HepG2 (cell line): ENCODE data around the gene LIME1. TPM values are rescaled to one million over a fixed set of nuclear protein-coding genes. Genes with fewer than 3 reads are reported as not detected.

Source experiments
- DNMT1 ChIP-seq: sonication (generic); formaldehyde crosslinking; IDR thresholded peaks from 2 replicates; pipeline ENCODE4 v1.5.1; 2020; ENCODE audit warnings: mild to moderate bottlenecking, missing genetic modification reagents
- KLF12 ChIP-seq: sonication (generic); formaldehyde crosslinking; IDR thresholded peaks from 2 replicates; pipeline ENCODE4 v1.4.0; 2020; ENCODE audit warnings: missing genetic modification reagents, borderline replicate concordance
- MED1 ChIP-seq: sonication (generic); formaldehyde crosslinking; IDR thresholded peaks from 2 replicates; pipeline ENCODE4 v1.4.0; 2020; ENCODE audit warnings: missing genetic modification reagents
- MIER3 ChIP-seq: IDR thresholded peaks from 2 replicates; pipeline ENCODE4 v1.6.1; 2016; ENCODE audit warnings: missing compliant biosample characterization, borderline replicate concordance
- NR2F1 ChIP-seq, 2 experiments: fragments of 450-650 bp in 1 of 2; formaldehyde crosslinking in 1 of 2; IDR thresholded peaks; 2 replicates each; pipeline versions ENCODE4 v1.5.0 to v1.6.1; 2016 to 2020; ENCODE audit warnings: mild to moderate bottlenecking in 1 of 2, missing compliant biosample characterization in 1 of 2, missing genetic modification reagents in 1 of 2, moderate library complexity in 1 of 2
- TRIM24 ChIP-seq: sonication (generic); formaldehyde crosslinking; IDR thresholded peaks from 2 replicates; pipeline ENCODE4 v1.8.0; 2022; ENCODE audit warnings: mild to moderate bottlenecking, missing genetic modification reagents
- ZNF3 ChIP-seq: IDR thresholded peaks from 2 replicates; pipeline ENCODE4 v1.7.0; 2017; ENCODE audit warnings: inconsistent platforms
- ZNF354B ChIP-seq: sonication (generic); formaldehyde crosslinking; IDR thresholded peaks from 2 replicates; pipeline ENCODE4 v1.8.0; 2022; ENCODE audit warnings: mild to moderate bottlenecking, missing genetic modification reagents
- ZNF484 ChIP-seq: sonication (generic); formaldehyde crosslinking; IDR thresholded peaks from 2 replicates; pipeline ENCODE4 v1.5.1; 2020; ENCODE audit warnings: mild to moderate bottlenecking, low read depth, missing genetic modification reagents, borderline replicate concordance
- ZNF577 ChIP-seq: sonication (generic); formaldehyde crosslinking; IDR thresholded peaks from 2 replicates; pipeline ENCODE4 v1.4.0; 2020; ENCODE audit warnings: mild to moderate bottlenecking, low read depth, missing genetic modification reagents, borderline replicate concordance
- ZNF749 ChIP-seq: sonication (generic); formaldehyde crosslinking; IDR thresholded peaks from 2 replicates; pipeline ENCODE4 v1.8.0; 2022; ENCODE audit warnings: mild to moderate bottlenecking, missing genetic modification reagents, moderate library complexity, borderline replicate concordance
- ZSCAN25 ChIP-seq: sonication (generic); formaldehyde crosslinking; IDR thresholded peaks from 2 replicates; pipeline ENCODE4 v1.8.0; 2022; ENCODE audit warnings: mild to moderate bottlenecking, missing genetic modification reagents
- polyA plus RNA-seq, 8 experiments: library from polyadenylated mRNA; depleted of rRNA in 3 of 8; stranded (reverse) in 7 of 8; unstranded in 1 of 8; fragments of >200 nt; fragmentation: Illumina TruSeq in 4 of 8; extraction: Trizol in 4 of 8; gene quantifications; 2 replicates each; pipeline versions ENCODE4 v1.2.1 to v1.2.3, GENCODE V29; 2011 to 2016; ENCODE audit warnings: low read depth in 4 of 8, missing spikeins in 1 of 8, mixed read lengths in 1 of 8; ENCODE audit not compliant: insufficient read depth in 1 of 8
- total RNA-seq, 5 experiments: library from RNA; depleted of rRNA; stranded (reverse); fragments of >200 nt; fragmentation: Illumina TruSeq; extraction: Trizol; gene quantifications; 2 replicates each; pipeline ENCODE4 v1.2.3, GENCODE V29; 2016; ENCODE audit warnings: low read depth in 1 of 5
- TF ChIP-seq, protein P1 (sequence below), 2 experiments: sonication (generic) in 1 of 2; formaldehyde crosslinking in 1 of 2; IDR thresholded peaks; 2 replicates each; pipeline versions ENCODE4 v1.6.1 to v1.9.0; 2014 to 2022; ENCODE audit warnings: antibody characterized with exemption in 1 of 2, borderline replicate concordance in 1 of 2, inconsistent platforms in 1 of 2, low read depth in 1 of 2, missing genetic modification reagents in 1 of 2
- TF ChIP-seq, protein P2 (sequence below): sonication (generic); formaldehyde crosslinking; IDR thresholded peaks from 2 replicates; pipeline ENCODE4 v1.4.0; 2020; ENCODE audit warnings: missing genetic modification reagents, borderline replicate concordance
- TF ChIP-seq, protein P3 (sequence below): fragments of 450-650 bp; IDR thresholded peaks from 2 replicates; pipeline ENCODE4 v1.6.1; 2016
- TF ChIP-seq, protein P4 (sequence below): IDR thresholded peaks from 2 replicates; pipeline ENCODE4 v1.6.1; 2016; ENCODE audit warnings: low read depth, borderline replicate concordance
- TF ChIP-seq, protein P5 (sequence below): sonication (generic); formaldehyde crosslinking; IDR thresholded peaks from 2 replicates; pipeline ENCODE4 v1.5.0; 2020; ENCODE audit warnings: missing genetic modification reagents, mild to moderate bottlenecking, borderline replicate concordance

Gene LIME1
- total and polyA plus RNA-seq, 2 of the 13 experiments (the other 11 are each of a cell fraction or from before 2014, with no cell fraction given): 13.0 to 61.5 TPM

DNA sequence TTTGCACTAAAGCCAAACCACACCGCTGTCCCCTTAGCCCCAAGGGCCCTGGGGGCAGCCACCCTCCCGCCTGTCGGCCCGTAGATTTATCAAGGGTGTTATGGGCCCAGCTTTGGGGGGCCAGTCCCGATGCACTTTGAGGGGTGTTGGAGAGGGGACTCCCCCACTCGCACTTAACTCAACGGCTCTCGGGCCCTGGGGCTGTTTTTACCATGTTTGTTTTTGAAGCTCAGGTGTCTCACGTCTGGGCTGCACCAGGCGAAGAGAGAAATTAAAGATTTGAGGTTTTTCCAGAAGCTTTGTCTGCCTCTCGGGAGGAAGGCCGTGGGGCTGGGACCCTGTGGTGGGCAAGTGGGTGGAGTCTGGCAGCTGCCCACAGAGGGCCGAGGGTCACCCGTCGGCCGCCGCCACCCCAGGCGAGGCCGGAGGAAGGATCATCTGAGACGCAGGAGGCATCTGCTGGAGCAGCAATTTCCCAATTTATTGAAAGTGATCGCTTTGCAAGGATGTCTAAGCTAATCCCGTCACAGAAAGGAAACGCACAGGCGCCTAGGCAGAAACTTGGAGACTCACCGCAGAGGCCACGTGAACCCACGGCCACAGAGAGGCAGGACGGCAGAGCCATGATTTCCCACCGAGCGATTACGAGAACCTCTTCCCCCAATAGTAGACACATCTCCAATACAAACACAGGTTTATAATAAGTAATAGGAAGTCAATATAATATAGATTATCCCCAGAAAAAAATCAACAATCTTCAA, 6.9 kb downstream of the LIME1 start (continued):
- TF ChIP-seq ZNF749 (CRISPR knock-in tag) (no peak), ZNF484 (CRISPR knock-in tag) (no peak), MED1 (CRISPR knock-in tag) (no peak), NR2F1 (CRISPR knock-in tag; IDR thresholded peaks at IDR 0.05) (no peak), KLF12 (CRISPR knock-in tag) (no peak; the same call in 1 of the 2 replicates), ZSCAN25 (CRISPR knock-in tag) (no peak), MIER3 (CRISPR knock-in tag) (no peak), ZNF577 (CRISPR knock-in tag) (no peak), ZNF354B (CRISPR knock-in tag) (no peak), ZNF3 (CRISPR knock-in tag) (no peak), TRIM24 (no peak), DNMT1 (CRISPR knock-in tag) (no peak)
- TF ChIP-seq, protein P1, sequence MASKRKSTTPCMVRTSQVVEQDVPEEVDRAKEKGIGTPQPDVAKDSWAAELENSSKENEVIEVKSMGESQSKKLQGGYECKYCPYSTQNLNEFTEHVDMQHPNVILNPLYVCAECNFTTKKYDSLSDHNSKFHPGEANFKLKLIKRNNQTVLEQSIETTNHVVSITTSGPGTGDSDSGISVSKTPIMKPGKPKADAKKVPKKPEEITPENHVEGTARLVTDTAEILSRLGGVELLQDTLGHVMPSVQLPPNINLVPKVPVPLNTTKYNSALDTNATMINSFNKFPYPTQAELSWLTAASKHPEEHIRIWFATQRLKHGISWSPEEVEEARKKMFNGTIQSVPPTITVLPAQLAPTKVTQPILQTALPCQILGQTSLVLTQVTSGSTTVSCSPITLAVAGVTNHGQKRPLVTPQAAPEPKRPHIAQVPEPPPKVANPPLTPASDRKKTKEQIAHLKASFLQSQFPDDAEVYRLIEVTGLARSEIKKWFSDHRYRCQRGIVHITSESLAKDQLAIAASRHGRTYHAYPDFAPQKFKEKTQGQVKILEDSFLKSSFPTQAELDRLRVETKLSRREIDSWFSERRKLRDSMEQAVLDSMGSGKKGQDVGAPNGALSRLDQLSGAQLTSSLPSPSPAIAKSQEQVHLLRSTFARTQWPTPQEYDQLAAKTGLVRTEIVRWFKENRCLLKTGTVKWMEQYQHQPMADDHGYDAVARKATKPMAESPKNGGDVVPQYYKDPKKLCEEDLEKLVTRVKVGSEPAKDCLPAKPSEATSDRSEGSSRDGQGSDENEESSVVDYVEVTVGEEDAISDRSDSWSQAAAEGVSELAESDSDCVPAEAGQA (IDR thresholded peaks at IDR 0.05; ENCODE audit: low read depth): no peak
- TF ChIP-seq, protein P1 (CRISPR knock-in tag; IDR thresholded peaks at IDR 0.05; ENCODE audit: borderline replicate concordance): no peak
- TF ChIP-seq, protein P2, sequence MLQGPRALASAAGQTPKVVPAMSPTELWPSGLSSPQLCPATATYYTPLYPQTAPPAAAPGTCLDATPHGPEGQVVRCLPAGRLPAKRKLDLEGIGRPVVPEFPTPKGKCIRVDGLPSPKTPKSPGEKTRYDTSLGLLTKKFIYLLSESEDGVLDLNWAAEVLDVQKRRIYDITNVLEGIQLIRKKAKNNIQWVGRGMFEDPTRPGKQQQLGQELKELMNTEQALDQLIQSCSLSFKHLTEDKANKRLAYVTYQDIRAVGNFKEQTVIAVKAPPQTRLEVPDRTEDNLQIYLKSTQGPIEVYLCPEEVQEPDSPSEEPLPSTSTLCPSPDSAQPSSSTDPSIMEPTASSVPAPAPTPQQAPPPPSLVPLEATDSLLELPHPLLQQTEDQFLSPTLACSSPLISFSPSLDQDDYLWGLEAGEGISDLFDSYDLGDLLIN (CRISPR knock-in tag): no peak
- TF ChIP-seq, protein P3, sequence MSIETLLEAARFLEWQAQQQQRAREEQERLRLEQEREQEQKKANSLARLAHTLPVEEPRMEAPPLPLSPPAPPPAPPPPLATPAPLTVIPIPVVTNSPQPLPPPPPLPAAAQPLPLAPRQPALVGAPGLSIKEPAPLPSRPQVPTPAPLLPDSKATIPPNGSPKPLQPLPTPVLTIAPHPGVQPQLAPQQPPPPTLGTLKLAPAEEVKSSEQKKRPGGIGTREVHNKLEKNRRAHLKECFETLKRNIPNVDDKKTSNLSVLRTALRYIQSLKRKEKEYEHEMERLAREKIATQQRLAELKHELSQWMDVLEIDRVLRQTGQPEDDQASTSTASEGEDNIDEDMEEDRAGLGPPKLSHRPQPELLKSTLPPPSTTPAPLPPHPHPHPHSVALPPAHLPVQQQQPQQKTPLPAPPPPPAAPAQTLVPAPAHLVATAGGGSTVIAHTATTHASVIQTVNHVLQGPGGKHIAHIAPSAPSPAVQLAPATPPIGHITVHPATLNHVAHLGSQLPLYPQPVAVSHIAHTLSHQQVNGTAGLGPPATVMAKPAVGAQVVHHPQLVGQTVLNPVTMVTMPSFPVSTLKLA: no peak
- TF ChIP-seq, protein P4, sequence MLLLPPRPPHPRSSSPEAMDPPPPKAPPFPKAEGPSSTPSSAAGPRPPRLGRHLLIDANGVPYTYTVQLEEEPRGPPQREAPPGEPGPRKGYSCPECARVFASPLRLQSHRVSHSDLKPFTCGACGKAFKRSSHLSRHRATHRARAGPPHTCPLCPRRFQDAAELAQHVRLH (CRISPR knock-in tag): no peak
- TF ChIP-seq, protein P5, sequence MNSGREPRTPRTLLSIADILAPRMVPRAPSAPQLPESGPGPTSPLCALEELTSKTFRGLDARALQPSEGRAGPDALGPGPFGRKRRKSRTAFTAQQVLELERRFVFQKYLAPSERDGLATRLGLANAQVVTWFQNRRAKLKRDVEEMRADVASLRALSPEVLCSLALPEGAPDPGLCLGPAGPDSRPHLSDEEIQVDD: no peak
